COLO829 (cell line): Measurements from ENCODE around the gene NF2.
A peak's percentile ranks its signal among the peaks of the same experiment; 100 is the strongest.
"Not testable (repeated sequence)": the region's sequence is repeated elsewhere in the genome, so short reads cannot be mapped to it uniquely, and the experiment has no call there.

Experiments used
- DNase-seq: peaks from one replicate; pipeline ENCODE4 v3.0.0; 2012; ENCODE audit warnings: low spot score

The NF2 gene

GRCh38 chr22:29603358-29604075, at the start of gene NF2:
Gene NF2 (plus strand): TSS chr22:29603633. CDS start chr22:29603999, 366 bp downstream.
- peak; percentile 99 for DNase-seq

- DNase-seq, result no peak
Measured at GRCh38 chr22:29555065-29555644, 48.3 kb upstream of the NF2 start.

- no peak for DNase-seq
Measured at GRCh38 chr22:29559030-29559429, 44.4 kb upstream of the NF2 start.

- no peak for DNase-seq
Measured at GRCh38 chr22:29559853-29560252, 43.6 kb upstream of the NF2 start.

- DNase-seq, result no peak
Measured at GRCh38 chr22:29563652-29564460, 39.6 kb upstream of the NF2 start.

GRCh38 chr22:29566513-29566912, 36.9 kb upstream of the NF2 start:
- DNase-seq, result not testable (repeated sequence)

- DNase-seq, result no peak
Measured at GRCh38 chr22:29567338-29567737, 36.1 kb upstream of the NF2 start.

- no peak for DNase-seq
Measured at GRCh38 chr22:29569011-29569678, 34.3 kb upstream of the NF2 start.

GRCh38 chr22:29570456-29570855, 33.0 kb upstream of the NF2 start:
- DNase-seq, result no peak

- DNase-seq, result no peak
Measured at GRCh38 chr22:29570912-29571549, 32.4 kb upstream of the NF2 start.

GRCh38 chr22:29574762-29575450, 28.5 kb upstream of the NF2 start:
- DNase-seq, result no peak

GRCh38 chr22:29578462-29579200, 24.8 kb upstream of the NF2 start:
- no peak for DNase-seq

- DNase-seq, result no peak
Measured at GRCh38 chr22:29580200-29580810, 23.1 kb upstream of the NF2 start.

- no peak for DNase-seq
Measured at GRCh38 chr22:29581799-29582198, 21.6 kb upstream of the NF2 start.

GRCh38 chr22:29584975-29585374, 18.5 kb upstream of the NF2 start:
- DNase-seq, result no peak

- not testable (repeated sequence) for DNase-seq
Measured at GRCh38 chr22:29586193-29586705, 17.2 kb upstream of the NF2 start.

GRCh38 chr22:29587938-29588699, 15.3 kb upstream of the NF2 start:
- DNase-seq, result no peak

GRCh38 chr22:29593923-29594322, 9.5 kb upstream of the NF2 start:
- DNase-seq, result no peak

- DNase-seq, result not testable (repeated sequence)
Measured at GRCh38 chr22:29594447-29594846, 9.0 kb upstream of the NF2 start.
